HepG2 (cell line): Measurements from ENCODE around the gene SH2D5. TPM values are rescaled to one million over a fixed set of nuclear protein-coding genes. Genes with fewer than 3 reads are reported as not detected.

Source experiments
- FOSL2 ChIP-seq: sonication (generic); formaldehyde crosslinking; IDR thresholded peaks from 2 replicates; pipeline ENCODE4 v1.4.0; 2020; ENCODE audit warnings: missing genetic modification reagents
- GTF2F1 ChIP-seq: fragments of 150-350 bp; IDR thresholded peaks from 2 replicates; pipeline ENCODE4 v1.6.1; 2014; ENCODE audit warnings: low read length
- HNRNPH1 ChIP-seq: fragments of 200-400 bp; formaldehyde crosslinking; optimal IDR thresholded peaks from 2 replicates; pipeline ENCODE3; 2017; ENCODE audit warnings: mild to moderate bottlenecking, low read depth, low read length
- IKZF4 ChIP-seq: sonication (generic); formaldehyde crosslinking; IDR thresholded peaks from 2 replicates; pipeline ENCODE4 v1.5.1; 2020; ENCODE audit warnings: borderline replicate concordance, mild to moderate bottlenecking, low read depth, missing genetic modification reagents; ENCODE audit errors: not compliant biosample characterization
- MZF1 ChIP-seq: sonication (generic); formaldehyde crosslinking; IDR thresholded peaks from 2 replicates; pipeline ENCODE4 v1.8.1; 2023; ENCODE audit warnings: mild to moderate bottlenecking, missing genetic modification reagents, borderline replicate concordance
- NR2C2 ChIP-seq: sonication (generic); formaldehyde crosslinking; IDR thresholded peaks from 2 replicates; pipeline ENCODE4 v1.4.0; 2020; ENCODE audit warnings: missing genetic modification reagents, mild to moderate bottlenecking, moderate library complexity, borderline replicate concordance
- PITX1 ChIP-seq: sonication (generic); formaldehyde crosslinking; IDR thresholded peaks from 2 replicates; pipeline ENCODE4 v1.5.1; 2020; ENCODE audit warnings: mild to moderate bottlenecking, missing genetic modification reagents
- RCOR2 ChIP-seq: IDR thresholded peaks from 2 replicates; pipeline ENCODE4 v1.6.1; 2016; ENCODE audit warnings: missing biosample characterization, missing genetic modification reagents
- SALL2 ChIP-seq: sonication (generic); formaldehyde crosslinking; IDR thresholded peaks from 2 replicates; pipeline ENCODE4 v1.8.1; 2023; ENCODE audit warnings: mild to moderate bottlenecking, missing genetic modification reagents, inconsistent platforms
- ZC3H13 ChIP-seq: sonication (generic); formaldehyde crosslinking; IDR thresholded peaks from 2 replicates; pipeline ENCODE4 v1.8.1; 2023; ENCODE audit warnings: mild to moderate bottlenecking, missing genetic modification reagents, moderate library complexity
- ZNF263 ChIP-seq: sonication (generic); formaldehyde crosslinking; IDR thresholded peaks from 2 replicates; pipeline ENCODE4 v1.4.0; 2020; ENCODE audit warnings: missing genetic modification reagents
- ZNF558 ChIP-seq: sonication (generic); formaldehyde crosslinking; IDR thresholded peaks from 2 replicates; pipeline ENCODE4 v1.9.0; 2022; ENCODE audit warnings: mild to moderate bottlenecking, missing genetic modification reagents, borderline replicate concordance
- ZNF563 ChIP-seq: sonication (generic); formaldehyde crosslinking; IDR thresholded peaks from 2 replicates; pipeline ENCODE4 v1.8.0; 2022; ENCODE audit warnings: mild to moderate bottlenecking, moderate library complexity, missing genetic modification reagents
- ZNF713 ChIP-seq: sonication (generic); formaldehyde crosslinking; IDR thresholded peaks from 2 replicates; pipeline ENCODE4 v1.4.0; 2020; ENCODE audit warnings: mild to moderate bottlenecking, missing genetic modification reagents
- ZNF850 ChIP-seq: sonication (generic); formaldehyde crosslinking; conservative IDR thresholded peaks from 2 replicates; pipeline ENCODE4 v1.9.0; 2021; ENCODE audit warnings: mild to moderate bottlenecking, missing genetic modification reagents
- polyA plus RNA-seq, 8 experiments: library from polyadenylated mRNA; depleted of rRNA in 3 of 8; stranded (reverse) in 7 of 8; unstranded in 1 of 8; fragments of >200 nt; fragmentation: Illumina TruSeq in 4 of 8; extraction: Trizol in 4 of 8; gene quantifications; 2 replicates each; pipeline versions ENCODE4 v1.2.1 to v1.2.3, GENCODE V29; 2011 to 2016; ENCODE audit warnings: low read depth in 4 of 8, missing spikeins in 1 of 8, mixed read lengths in 1 of 8; ENCODE audit not compliant: insufficient read depth in 1 of 8
- total RNA-seq, 5 experiments: library from RNA; depleted of rRNA; stranded (reverse); fragments of >200 nt; fragmentation: Illumina TruSeq; extraction: Trizol; gene quantifications; 2 replicates each; pipeline ENCODE4 v1.2.3, GENCODE V29; 2016; ENCODE audit warnings: low read depth in 1 of 5
- TF ChIP-seq, protein P1 (sequence below), 2 experiments: sonication (generic) in 1 of 2; formaldehyde crosslinking in 1 of 2; IDR thresholded peaks; 2 replicates each; pipeline versions ENCODE4 v1.6.1 to v1.9.0; 2014 to 2022; ENCODE audit warnings: antibody characterized with exemption in 1 of 2, borderline replicate concordance in 1 of 2, inconsistent platforms in 1 of 2, low read depth in 1 of 2, missing genetic modification reagents in 1 of 2
- TF ChIP-seq, protein P2 (sequence below): sonication (generic); formaldehyde crosslinking; IDR thresholded peaks from 2 replicates; pipeline ENCODE4 v1.4.0; 2020; ENCODE audit warnings: missing genetic modification reagents
- TF ChIP-seq, protein P3 (sequence below): sonication (generic); formaldehyde crosslinking; IDR thresholded peaks from 2 replicates; pipeline ENCODE4 v1.8.0; 2022; ENCODE audit warnings: mild to moderate bottlenecking, missing genetic modification reagents, borderline replicate concordance
- TF ChIP-seq, protein P4 (sequence below): IDR thresholded peaks from 2 replicates; pipeline ENCODE4 v1.6.1; 2012; ENCODE audit warnings: inconsistent platforms

Gene SH2D5
- total and polyA plus RNA-seq, 2 of the 13 experiments (the other 11 are each of a cell fraction or from before 2014, with no cell fraction given): 1.2 to 3.4 TPM

DNA sequence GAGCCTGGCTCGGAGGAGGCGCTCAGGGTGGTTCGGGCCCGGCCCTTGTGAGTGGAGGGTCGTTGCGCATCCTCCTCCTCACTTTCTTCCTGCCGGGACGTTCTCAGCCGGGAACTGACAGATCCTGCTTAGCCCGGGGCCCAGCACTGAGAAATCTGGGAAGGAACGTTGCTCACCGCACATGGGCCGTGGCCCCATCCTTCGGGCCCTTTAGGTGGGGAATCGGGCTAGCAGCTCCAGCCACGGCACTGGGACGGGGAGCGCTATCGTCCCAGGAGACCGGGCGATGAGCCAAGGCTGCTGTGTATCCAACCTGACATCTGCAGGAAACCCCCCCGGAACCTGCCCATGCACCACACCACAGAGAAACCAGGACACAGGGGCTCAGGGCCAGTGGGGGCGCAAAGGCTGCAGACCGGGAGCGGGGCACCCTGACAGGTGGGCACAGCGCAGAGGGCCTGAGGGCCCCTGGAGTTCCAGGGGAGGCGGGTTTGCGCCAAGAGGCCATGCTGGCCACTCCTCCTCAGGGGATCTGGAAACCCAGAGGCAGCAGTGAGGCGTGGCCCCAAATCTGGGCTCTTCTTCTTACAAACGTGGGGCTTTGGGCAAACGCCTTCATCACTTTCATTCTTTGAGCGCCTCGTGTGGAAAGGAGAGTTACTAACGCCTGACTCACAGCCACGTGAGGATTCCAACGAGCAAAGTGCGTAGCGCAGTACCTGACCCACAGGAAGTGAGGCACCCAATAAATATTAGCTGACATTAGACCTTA lies at the start of gene SH2D5 (continued):
- TF ChIP-seq, protein P1, sequence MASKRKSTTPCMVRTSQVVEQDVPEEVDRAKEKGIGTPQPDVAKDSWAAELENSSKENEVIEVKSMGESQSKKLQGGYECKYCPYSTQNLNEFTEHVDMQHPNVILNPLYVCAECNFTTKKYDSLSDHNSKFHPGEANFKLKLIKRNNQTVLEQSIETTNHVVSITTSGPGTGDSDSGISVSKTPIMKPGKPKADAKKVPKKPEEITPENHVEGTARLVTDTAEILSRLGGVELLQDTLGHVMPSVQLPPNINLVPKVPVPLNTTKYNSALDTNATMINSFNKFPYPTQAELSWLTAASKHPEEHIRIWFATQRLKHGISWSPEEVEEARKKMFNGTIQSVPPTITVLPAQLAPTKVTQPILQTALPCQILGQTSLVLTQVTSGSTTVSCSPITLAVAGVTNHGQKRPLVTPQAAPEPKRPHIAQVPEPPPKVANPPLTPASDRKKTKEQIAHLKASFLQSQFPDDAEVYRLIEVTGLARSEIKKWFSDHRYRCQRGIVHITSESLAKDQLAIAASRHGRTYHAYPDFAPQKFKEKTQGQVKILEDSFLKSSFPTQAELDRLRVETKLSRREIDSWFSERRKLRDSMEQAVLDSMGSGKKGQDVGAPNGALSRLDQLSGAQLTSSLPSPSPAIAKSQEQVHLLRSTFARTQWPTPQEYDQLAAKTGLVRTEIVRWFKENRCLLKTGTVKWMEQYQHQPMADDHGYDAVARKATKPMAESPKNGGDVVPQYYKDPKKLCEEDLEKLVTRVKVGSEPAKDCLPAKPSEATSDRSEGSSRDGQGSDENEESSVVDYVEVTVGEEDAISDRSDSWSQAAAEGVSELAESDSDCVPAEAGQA (IDR thresholded peaks at IDR 0.05; ENCODE audit: low read depth): peak; percentile 60; the same call in 1 of the 2 replicates
- TF ChIP-seq, protein P1 (CRISPR knock-in tag; IDR thresholded peaks at IDR 0.05; ENCODE audit: borderline replicate concordance): no peak
- TF ChIP-seq MZF1 (CRISPR knock-in tag): 0 out of 2 replicates have a peak, but pooled peaks have one; percentile 54
- TF ChIP-seq HNRNPH1: no peak
- no peak for TF ChIP-seq ZNF263 (CRISPR knock-in tag)
- TF ChIP-seq, protein P2, sequence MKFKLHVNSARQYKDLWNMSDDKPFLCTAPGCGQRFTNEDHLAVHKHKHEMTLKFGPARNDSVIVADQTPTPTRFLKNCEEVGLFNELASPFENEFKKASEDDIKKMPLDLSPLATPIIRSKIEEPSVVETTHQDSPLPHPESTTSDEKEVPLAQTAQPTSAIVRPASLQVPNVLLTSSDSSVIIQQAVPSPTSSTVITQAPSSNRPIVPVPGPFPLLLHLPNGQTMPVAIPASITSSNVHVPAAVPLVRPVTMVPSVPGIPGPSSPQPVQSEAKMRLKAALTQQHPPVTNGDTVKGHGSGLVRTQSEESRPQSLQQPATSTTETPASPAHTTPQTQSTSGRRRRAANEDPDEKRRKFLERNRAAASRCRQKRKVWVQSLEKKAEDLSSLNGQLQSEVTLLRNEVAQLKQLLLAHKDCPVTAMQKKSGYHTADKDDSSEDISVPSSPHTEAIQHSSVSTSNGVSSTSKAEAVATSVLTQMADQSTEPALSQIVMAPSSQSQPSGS (CRISPR knock-in tag): peak; percentile 72; the same call in 1 of the 2 replicates
- TF ChIP-seq, protein P3, sequence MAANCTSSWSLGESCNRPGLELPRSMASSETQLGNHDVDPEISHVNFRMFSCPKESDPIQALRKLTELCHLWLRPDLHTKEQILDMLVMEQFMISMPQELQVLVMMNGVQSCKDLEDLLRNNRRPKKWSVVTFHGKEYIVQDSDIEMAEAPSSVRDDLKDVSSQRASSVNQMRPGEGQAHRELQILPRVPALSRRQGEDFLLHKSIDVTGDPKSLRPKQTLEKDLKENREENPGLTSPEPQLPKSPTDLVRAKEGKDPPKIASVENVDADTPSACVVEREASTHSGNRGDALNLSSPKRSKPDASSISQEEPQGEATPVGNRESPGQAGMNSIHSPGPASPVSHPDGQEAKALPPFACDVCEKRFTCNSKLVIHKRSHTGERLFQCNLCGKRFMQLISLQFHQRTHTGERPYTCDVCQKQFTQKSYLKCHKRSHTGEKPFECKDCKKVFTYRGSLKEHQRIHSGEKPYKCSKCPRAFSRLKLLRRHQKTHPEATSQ (CRISPR knock-in tag): no peak
- TF ChIP-seq ZNF850 (CRISPR knock-in tag): no peak
- no peak for TF ChIP-seq ZNF713 (CRISPR knock-in tag)
- TF ChIP-seq RCOR2: 0 out of 2 replicates have a peak, but pooled peaks have one; percentile 9
- peak; percentile 53; the same call in 1 of the 2 replicates for TF ChIP-seq SALL2 (CRISPR knock-in tag)
- TF ChIP-seq NR2C2: 0 out of 2 replicates have a peak, but pooled peaks have one; percentile 28
- TF ChIP-seq ZNF563 (CRISPR knock-in tag): no peak; the same call in 1 of the 2 replicates
- TF ChIP-seq GTF2F1: no peak
- 0 out of 2 replicates have a peak, but pooled peaks have one; percentile 54 for TF ChIP-seq PITX1
- TF ChIP-seq ZNF558 (CRISPR knock-in tag): peak; percentile 34; the same call in 1 of the 2 replicates
- TF ChIP-seq FOSL2 (CRISPR knock-in tag): peak; percentile 97
- TF ChIP-seq, protein P4, sequence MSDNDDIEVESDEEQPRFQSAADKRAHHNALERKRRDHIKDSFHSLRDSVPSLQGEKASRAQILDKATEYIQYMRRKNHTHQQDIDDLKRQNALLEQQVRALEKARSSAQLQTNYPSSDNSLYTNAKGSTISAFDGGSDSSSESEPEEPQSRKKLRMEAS: peak; percentile 89
- no peak for TF ChIP-seq IKZF4 (CRISPR knock-in tag)
- TF ChIP-seq ZC3H13 (CRISPR knock-in tag): 0 out of 2 replicates have a peak, but pooled peaks have one; percentile 69
